ENCODE measurements around the gene PDE4A.
A peak's percentile ranks its signal among the peaks of the same experiment; 100 is the strongest.
"Not testable (repeated sequence)": the region's sequence is repeated elsewhere in the genome, so short reads cannot be mapped to it uniquely, and the experiment has no call there.

Gene PDE4A

GRCh38 chr19:10424011-10424637 lies 3.8 kb downstream of the PDE4A start:
- peak in 1 of 2 donors; percentile 59 for DNase-seq (ENCODE audit: low read depth in 2 of 2)

GRCh38 chr19:10427169-10427568 lies 6.8 kb downstream of the PDE4A start:
- no peak for DNase-seq (ENCODE audit: low read depth in 2 of 2)

GRCh38 chr19:10428996-10429381 lies 8.7 kb downstream of the PDE4A start:
- no peak for DNase-seq (ENCODE audit: low read depth in 2 of 2)

- DNase-seq (ENCODE audit: low read depth in 2 of 2), result no peak
Observed at GRCh38 chr19:10430505-10431253, 10.3 kb downstream of the PDE4A start.

GRCh38 chr19:10431254-10431942 lies 11.1 kb downstream of the PDE4A start:
- DNase-seq (ENCODE audit: low read depth in 2 of 2), result no peak

- DNase-seq (ENCODE audit: low read depth in 2 of 2), result peak in 1 of 2 donors; percentile 54
Observed at GRCh38 chr19:10431943-10432735, 11.8 kb downstream of the PDE4A start.

- DNase-seq (ENCODE audit: low read depth in 2 of 2), result no peak
Observed at GRCh38 chr19:10432736-10433130, 12.4 kb downstream of the PDE4A start.

- DNase-seq (ENCODE audit: low read depth in 2 of 2), result no peak
Observed at GRCh38 chr19:10433131-10433536, 12.8 kb downstream of the PDE4A start.

- no peak for DNase-seq (ENCODE audit: low read depth in 2 of 2)
Observed at GRCh38 chr19:10439588-10439987, 19.2 kb downstream of the PDE4A start.

- no peak for DNase-seq (ENCODE audit: low read depth in 2 of 2)
Observed at GRCh38 chr19:10442698-10443097, 22.4 kb downstream of the PDE4A start.

GRCh38 chr19:10449037-10449436 lies 28.7 kb downstream of the PDE4A start:
- DNase-seq (ENCODE audit: low read depth in 2 of 2), result no peak

- no peak for DNase-seq (ENCODE audit: low read depth in 2 of 2)
Observed at GRCh38 chr19:10450191-10450852, 30.0 kb downstream of the PDE4A start.

- DNase-seq (ENCODE audit: low read depth in 2 of 2), result no peak
Observed at GRCh38 chr19:10450853-10451609, 30.7 kb downstream of the PDE4A start.

GRCh38 chr19:10452726-10453618 lies 32.6 kb downstream of the PDE4A start:
- no peak for DNase-seq (ENCODE audit: low read depth in 2 of 2)

GRCh38 chr19:10453852-10454251 lies 33.5 kb downstream of the PDE4A start:
- DNase-seq (ENCODE audit: low read depth in 2 of 2), result no peak

- no peak for DNase-seq (ENCODE audit: low read depth in 2 of 2)
Observed at GRCh38 chr19:10454267-10454666, 33.9 kb downstream of the PDE4A start.

GRCh38 chr19:10458733-10459132 lies 38.4 kb downstream of the PDE4A start:
- not testable (repeated sequence) for DNase-seq (ENCODE audit: low read depth in 2 of 2)

GRCh38 chr19:10460714-10461046 lies 40.3 kb downstream of the PDE4A start:
- no peak for DNase-seq (ENCODE audit: low read depth in 2 of 2)

- DNase-seq (ENCODE audit: low read depth in 2 of 2), result peak; percentile 89 to 91
Observed at GRCh38 chr19:10461047-10461949, 41.0 kb downstream of the PDE4A start.
